8988T (cell line): ENCODE data around the gene NBR1.
"Not testable (repeated sequence)": the region's sequence is repeated elsewhere in the genome, so short reads cannot be mapped to it uniquely, and the experiment has no call there.

Experiments used
- DNase-seq: peaks from one replicate; pipeline ENCODE4 v3.0.0; 2011

NBR1 gene

GRCh38 chr17:43216762-43217613 lies 46.0 kb downstream of the NBR1 start:
- DNase-seq = no peak

- no peak for DNase-seq
Measured at GRCh38 chr17:43217614-43218087, 46.6 kb downstream of the NBR1 start.

- no peak for DNase-seq
Measured at GRCh38 chr17:43219001-43219400, 48.0 kb downstream of the NBR1 start.

- no peak for DNase-seq
Measured at GRCh38 chr17:43219746-43220380, 48.8 kb downstream of the NBR1 start.

GRCh38 chr17:43220511-43221125 lies 49.6 kb downstream of the NBR1 start:
- DNase-seq = no peak

- no peak for DNase-seq
Measured at GRCh38 chr17:43224146-43224705, 53.2 kb downstream of the NBR1 start.

GRCh38 chr17:43226393-43226792 lies 55.4 kb downstream of the NBR1 start:
- no peak for DNase-seq

- DNase-seq = not testable (repeated sequence)
Measured at GRCh38 chr17:43228020-43228782, 57.2 kb downstream of the NBR1 start, which contains the start of gene CCDC200. Gene CCDC200, minus strand, starts transcription at chr17:43228623. Its CDS starts 69 bp downstream, at chr17:43228554.

- not testable (repeated sequence) for DNase-seq
Measured at GRCh38 chr17:43231205-43232020, 60.4 kb downstream of the NBR1 start.

- not testable (repeated sequence) for DNase-seq
Measured at GRCh38 chr17:43232021-43232699, 61.1 kb downstream of the NBR1 start.

GRCh38 chr17:43233263-43233662 lies 62.2 kb downstream of the NBR1 start:
- DNase-seq = not testable (repeated sequence)

- DNase-seq = not testable (repeated sequence)
Measured at GRCh38 chr17:43233877-43234276, 62.9 kb downstream of the NBR1 start, which contains the start of gene RNU2-1. Gene RNU2-1, minus strand, starts transcription at chr17:43233977.

GRCh38 chr17:43239597-43239996 lies 68.6 kb downstream of the NBR1 start:
- not testable (repeated sequence) for DNase-seq

- not testable (repeated sequence) for DNase-seq
Measured at GRCh38 chr17:43240596-43241352, 69.8 kb downstream of the NBR1 start.

GRCh38 chr17:43246456-43246855 lies 75.4 kb downstream of the NBR1 start:
- DNase-seq = not testable (repeated sequence)
